HG03378 (cell line): ENCODE results near the gene MCOLN3.
"Not testable (repeated sequence)": the region's sequence is repeated elsewhere in the genome, so short reads cannot be mapped to it uniquely, and the experiment has no call there.

Source experiments
- ATAC-seq: cut with Tn5 transposase; IDR thresholded peaks from one replicate; pipeline ENCODE4 v1.9.1; 2021; ENCODE audit warnings: mild to moderate bottlenecking, moderate library complexity; ENCODE audit not compliant: unreplicated experiment

MCOLN3 gene

GRCh38 chr1:85049735-85050166, 1.5 kb upstream of the MCOLN3 start:
- ATAC-seq, result no peak

DNA sequence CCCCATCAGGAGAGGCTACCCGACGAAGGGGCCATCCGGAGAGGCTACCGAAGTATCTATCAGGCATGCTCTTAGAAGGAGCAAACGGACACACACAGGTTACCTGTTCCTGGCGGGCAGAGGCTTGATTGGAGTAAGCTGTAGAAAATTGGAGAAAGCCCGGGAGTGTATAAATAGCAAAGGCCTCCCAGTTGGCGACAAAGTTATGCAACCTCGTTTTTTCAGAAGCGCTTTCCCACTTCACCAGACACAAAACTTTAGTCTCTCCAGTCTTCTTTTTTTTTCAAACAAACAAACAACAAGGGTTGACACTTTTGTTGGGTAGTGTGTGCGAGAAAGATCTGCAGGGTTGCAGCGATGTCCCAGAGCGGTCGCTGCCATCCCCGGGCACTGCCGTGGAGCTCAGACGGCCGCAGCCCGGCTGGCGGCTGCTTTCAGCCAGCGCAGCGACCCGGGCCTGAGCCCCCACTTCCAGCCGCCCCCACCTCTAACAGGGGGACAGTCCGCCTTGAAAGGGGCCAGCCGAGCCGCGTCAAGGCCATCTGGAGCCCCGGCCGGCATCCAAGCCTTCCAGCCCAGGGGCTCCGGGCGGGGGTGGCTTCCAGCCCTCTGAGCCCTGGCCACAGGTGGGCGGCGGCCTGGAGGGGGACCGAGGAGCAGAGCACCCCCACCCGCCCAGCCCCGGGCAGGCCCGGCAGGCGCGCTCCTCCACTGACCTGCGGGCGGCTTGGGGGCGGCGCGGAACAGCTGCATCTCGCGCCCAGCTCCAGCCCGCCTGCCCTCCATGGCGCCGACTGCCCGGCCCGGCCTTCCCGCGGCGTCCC, 616 bp downstream of the MCOLN3 start:
- ATAC-seq, result peak; percentile 37

DNA sequence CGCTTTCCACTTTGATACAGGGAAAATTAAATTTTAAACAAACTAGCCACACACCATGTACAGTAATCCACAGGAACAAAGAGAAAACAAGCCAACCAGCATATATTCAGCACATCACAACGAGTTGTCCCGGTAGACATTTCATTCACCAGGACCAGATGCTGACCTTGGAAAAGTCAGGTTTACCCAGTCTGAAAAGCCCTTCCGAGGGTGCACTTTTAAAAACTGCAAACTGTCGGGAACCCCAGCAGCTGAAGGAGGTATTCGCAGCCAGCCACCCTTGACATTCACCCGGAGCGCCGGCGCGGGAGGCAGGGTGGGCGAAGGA, 1.2 kb downstream of the MCOLN3 start:
- ATAC-seq, result no peak

GRCh38 chr1:85042413-85042812, 5.9 kb downstream of the MCOLN3 start:
- no peak for ATAC-seq

DNA sequence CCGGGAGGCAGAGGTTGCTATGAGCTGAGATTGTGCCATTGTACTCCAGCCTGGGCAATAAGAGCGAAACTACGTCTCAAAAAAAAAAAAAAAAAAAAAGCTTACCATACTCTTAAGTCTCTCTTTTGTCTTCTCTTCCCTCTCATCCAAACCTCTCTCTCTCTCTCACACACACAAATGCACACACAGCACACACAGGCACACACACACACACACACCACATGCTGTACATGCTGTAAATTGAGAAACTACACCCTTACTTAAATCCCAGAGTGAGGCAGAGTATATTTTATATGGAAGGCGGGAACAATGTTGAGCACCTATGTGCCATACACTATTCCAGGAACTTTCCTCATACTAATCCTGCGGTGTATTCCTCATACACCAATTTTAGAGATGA, 6.5 kb downstream of the MCOLN3 start:
- ATAC-seq, result no peak

- no peak for ATAC-seq
Observed at GRCh38 chr1:85033221-85033620, 15.1 kb downstream of the MCOLN3 start.

- ATAC-seq, result no peak
Observed at GRCh38 chr1:85030536-85030935, 17.8 kb downstream of the MCOLN3 start.

- ATAC-seq, result peak; percentile 2
Observed at GRCh38 chr1:85028151-85028550, 20.1 kb downstream of the MCOLN3 start.

- peak; percentile 92 for ATAC-seq
Observed at GRCh38 chr1:85027242-85027983, 20.9 kb downstream of the MCOLN3 start.

DNA sequence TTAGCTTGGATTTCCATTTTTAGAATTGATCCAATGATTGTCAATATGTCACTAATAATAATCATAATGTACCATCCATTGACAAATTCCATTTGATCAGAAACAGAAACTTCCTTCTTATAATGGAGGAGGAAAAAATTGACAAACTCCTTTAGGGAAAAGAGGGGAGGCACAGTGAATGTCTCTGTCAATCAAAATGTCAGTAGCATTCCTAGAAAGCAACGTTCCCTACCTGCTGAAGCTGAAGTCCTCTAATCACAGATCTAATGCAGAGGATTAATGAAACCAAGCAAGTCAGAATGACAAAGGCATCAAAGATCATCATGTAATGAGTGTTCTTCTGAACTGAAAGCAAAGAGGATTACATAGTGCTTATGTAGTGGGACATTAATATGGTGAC, 22.4 kb downstream of the MCOLN3 start:
- no peak for ATAC-seq

DNA sequence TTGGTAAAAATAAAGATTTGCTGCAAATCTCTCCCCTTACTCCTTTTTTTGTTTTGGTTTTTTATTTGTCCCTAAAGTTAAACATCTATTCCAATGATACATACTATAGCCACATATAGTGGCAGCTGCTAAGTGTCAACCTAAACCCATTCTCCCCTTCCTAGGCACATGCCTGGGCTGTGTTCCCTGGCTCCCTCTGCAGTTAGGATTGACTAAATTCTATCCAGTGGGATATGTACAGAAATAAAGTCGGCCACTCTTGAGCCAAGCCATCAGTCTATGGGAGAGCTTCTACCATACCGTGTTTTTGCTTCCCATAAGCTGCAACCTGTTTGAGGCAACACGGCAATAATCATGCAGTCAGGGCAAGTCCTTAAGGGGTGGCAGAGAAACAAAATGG, 23.6 kb downstream of the MCOLN3 start:
- no peak for ATAC-seq

GRCh38 chr1:85022700-85023099, 25.6 kb downstream of the MCOLN3 start:
- ATAC-seq, result no peak

GRCh38 chr1:85019994-85020393, 28.3 kb downstream of the MCOLN3 start:
- ATAC-seq, result no peak

DNA sequence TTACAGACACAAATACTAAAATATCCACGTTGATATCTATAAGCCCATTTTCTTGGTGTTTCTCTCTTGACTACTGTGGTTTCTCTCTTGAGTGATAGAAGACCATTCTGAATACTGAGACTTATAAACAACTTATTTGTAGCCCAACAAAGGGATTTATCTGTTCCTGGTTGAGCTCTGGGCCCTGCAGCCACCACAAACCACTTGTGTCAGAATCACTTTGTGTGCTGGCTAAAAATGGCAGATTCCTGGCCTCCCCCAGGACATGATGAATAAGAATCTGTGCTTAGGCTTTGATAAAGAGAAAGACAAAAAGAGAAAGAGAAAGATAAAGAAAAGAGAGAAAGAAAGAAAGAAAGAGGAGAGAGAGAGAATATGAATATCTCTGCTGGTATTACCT, 32.5 kb downstream of the MCOLN3 start:
- no peak for ATAC-seq

- not testable (repeated sequence) for ATAC-seq
Observed at GRCh38 chr1:85005641-85006040, 42.7 kb downstream of the MCOLN3 start.

DNA sequence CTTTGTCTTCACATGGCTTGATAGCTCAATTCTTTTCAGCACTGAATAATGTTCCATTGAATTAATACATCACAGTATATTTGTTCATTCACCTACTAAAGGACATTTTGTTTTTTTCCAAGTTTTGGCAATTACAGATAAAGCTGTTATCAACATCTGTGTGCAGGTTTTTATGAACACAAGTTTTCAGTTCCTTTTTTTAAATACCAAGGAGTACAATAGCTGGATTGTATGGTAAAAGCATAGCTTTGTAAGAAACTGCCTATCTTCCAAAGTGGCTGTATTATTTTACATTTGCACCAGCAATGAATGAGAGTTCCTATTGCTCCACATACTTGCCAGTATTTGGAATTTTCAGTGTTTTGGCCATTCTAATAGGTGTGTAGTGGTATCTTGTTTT, 46.6 kb downstream of the MCOLN3 start:
- ATAC-seq, result no peak

GRCh38 chr1:84998642-84999280, 49.5 kb downstream of the MCOLN3 start:
- no peak for ATAC-seq

GRCh38 chr1:84997667-84998600, 50.4 kb downstream of the MCOLN3 start:
- no peak for ATAC-seq

GRCh38 chr1:84996846-84997666, 51.2 kb downstream of the MCOLN3 start, which contains the start of gene MCOLN2:
MCOLN2 (minus strand) TSS chr1:84997113; CDS start chr1:84996872, 241 bp downstream.
- peak; percentile 28 for ATAC-seq
